HFF-Myc (cell line): ENCODE results near the gene ZNF580.

Source experiments
- DNase-seq: peaks from one replicate; pipeline ENCODE4 v3.0.0-alpha.2; 2011; ENCODE audit warnings: low read depth; ENCODE audit errors: extremely low read depth
- H3K4me3 ChIP-seq: replicated peaks from 2 replicates; pipeline ENCODE4 v1.5.1; 2011; ENCODE audit warnings: low read depth, mild to moderate bottlenecking, control low read depth, low read length
- TF ChIP-seq, protein P1 (sequence below): IDR thresholded peaks from 2 replicates; pipeline ENCODE4 v1.5.1; 2012; ENCODE audit warnings: mild to moderate bottlenecking, low read depth, low read length, control low read depth; ENCODE audit errors: missing control alignments

ZNF580 gene

DNA sequence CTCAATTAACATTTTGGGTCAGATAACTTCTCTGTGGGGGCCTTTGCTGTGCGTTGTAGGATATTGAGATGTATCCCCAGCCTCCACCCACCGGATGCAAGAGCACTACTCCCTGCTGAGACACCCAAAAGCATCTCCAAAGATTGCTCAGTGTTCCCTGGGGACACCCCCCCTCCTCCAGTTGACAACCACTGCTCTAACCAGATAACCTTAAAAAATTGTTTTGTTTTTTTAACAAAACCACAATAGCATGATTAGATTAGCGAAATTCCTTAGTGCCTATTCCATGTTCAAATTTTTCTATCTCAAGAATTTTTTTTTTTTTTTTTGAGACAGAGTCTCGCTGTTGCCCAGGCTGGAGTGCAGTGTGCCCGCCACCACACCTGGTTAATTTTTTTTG lies 31.6 kb downstream of the ZNF580 start:
- TF ChIP-seq, protein P1, sequence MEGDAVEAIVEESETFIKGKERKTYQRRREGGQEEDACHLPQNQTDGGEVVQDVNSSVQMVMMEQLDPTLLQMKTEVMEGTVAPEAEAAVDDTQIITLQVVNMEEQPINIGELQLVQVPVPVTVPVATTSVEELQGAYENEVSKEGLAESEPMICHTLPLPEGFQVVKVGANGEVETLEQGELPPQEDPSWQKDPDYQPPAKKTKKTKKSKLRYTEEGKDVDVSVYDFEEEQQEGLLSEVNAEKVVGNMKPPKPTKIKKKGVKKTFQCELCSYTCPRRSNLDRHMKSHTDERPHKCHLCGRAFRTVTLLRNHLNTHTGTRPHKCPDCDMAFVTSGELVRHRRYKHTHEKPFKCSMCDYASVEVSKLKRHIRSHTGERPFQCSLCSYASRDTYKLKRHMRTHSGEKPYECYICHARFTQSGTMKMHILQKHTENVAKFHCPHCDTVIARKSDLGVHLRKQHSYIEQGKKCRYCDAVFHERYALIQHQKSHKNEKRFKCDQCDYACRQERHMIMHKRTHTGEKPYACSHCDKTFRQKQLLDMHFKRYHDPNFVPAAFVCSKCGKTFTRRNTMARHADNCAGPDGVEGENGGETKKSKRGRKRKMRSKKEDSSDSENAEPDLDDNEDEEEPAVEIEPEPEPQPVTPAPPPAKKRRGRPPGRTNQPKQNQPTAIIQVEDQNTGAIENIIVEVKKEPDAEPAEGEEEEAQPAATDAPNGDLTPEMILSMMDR = no peak
- H3K4me3 ChIP-seq = no peak overlapping the region
- no peak for DNase-seq

DNA sequence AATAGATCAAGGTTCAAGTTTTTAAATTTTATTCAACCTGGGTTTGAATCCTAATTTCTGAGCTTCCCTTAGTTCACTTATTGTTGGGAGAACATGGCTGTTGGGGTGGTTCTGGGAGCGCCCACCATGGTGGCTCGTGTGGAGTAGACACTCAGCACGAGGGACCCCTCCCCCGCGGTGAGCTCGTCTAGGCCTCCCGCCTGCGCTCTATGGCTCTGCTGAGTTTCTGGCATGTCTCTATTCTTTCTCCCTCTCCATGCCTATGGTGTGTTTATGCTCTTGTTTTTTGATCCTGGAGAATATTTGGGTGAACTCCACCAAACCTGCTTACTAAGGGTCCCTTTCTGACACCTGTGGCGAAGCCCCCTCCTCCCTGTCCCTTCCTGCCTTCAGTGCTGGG lies 32.7 kb downstream of the ZNF580 start:
- no peak for DNase-seq
- H3K4me3 ChIP-seq = no peak overlapping the region
- TF ChIP-seq, protein P1 = no peak

DNA sequence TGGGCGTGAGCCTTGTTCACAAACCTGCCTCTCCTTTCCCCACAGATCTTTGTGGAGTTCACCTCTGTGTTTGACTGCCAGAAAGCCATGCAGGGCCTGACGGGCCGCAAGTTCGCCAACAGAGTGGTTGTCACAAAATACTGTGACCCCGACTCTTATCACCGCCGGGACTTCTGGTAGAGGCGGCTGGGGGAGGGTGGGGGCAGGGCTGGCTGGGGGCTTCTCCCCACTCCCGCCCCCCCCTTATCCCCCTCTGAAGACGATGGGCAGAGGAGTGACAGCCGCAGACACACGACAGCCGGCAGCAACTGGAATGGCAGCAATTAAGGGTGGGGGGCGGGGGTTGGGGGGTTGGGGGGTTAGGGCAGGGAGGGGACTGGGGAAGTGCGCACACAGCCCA lies 33.1 kb downstream of the ZNF580 start:
- no peak for DNase-seq
- H3K4me3 ChIP-seq = no peak overlapping the region
- TF ChIP-seq, protein P1 = no peak

DNA sequence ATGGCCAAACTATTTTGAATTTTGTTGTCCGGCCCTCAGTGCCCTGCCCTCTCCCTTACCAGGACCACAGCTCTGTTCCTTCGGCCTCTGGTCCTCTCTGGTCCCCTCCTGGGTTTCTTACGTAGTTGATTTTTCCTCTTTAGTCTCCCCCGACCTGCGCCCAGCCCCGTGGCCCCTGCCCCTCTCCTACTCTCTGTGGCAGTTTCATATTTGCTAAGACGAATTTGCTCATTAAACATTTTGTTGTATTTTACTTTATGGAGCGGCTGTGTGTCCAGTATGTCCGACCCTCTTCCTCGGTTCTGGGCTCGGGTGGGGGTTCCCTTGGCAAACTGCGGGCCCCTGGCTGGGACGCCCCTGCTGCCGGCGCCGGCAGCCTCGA lies 33.6 kb downstream of the ZNF580 start:
- TF ChIP-seq, protein P1 = no peak
- peak overlapping the region; percentile 77 for H3K4me3 ChIP-seq
- no peak for DNase-seq

DNA sequence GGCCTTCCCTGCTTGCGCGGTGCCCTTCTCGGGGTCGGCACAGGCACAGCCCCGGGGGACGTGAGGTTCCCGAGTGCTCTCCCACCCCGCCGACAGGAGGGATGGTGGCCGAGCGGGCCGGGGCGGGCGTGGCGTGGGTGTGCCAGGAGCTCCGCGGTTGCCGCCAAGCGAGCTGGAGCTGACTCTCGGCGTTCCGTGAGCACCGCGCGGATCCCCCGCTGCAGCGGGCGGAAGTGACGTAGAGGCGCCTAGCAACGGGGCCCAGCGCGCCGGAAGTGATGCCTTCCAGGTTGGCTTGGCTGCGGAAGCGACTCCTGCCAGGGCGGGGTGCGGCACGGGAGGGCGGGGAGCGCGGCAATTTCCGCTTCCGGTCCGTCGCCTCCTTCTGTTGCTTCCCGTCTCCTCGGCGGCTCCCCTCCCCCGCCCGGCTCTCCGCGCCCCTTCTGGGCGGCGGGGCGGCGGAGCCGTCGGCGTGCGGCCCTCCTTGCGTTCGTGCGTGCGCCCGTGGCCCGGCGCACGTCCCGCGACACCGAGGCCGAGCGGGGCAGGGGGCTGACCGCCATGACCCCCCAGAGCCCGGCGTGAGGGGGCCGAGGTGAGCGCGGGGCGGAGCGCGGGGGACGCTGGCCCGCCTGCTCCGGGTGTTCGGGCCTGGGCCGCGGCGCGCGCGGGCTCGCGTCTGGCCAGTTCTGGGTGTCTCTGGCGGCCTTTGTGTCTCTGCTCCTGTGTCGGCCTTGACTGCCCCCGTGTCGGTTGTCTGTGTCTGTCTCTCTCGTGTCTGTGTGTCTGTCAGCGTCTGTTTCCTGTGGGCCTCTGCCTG lies 34.2 kb downstream of the ZNF580 start, which contains the start of gene EPN1:
EPN1 (plus strand) TSS at position 386 of the 820 bp plus-strand sequence. CDS start 3,402 bp downstream, outside the sequence.
- TF ChIP-seq, protein P1 = no peak
- peak within 1 kb of the TSS; percentile 77 for H3K4me3 ChIP-seq
- DNase-seq = peak; percentile 86

DNA sequence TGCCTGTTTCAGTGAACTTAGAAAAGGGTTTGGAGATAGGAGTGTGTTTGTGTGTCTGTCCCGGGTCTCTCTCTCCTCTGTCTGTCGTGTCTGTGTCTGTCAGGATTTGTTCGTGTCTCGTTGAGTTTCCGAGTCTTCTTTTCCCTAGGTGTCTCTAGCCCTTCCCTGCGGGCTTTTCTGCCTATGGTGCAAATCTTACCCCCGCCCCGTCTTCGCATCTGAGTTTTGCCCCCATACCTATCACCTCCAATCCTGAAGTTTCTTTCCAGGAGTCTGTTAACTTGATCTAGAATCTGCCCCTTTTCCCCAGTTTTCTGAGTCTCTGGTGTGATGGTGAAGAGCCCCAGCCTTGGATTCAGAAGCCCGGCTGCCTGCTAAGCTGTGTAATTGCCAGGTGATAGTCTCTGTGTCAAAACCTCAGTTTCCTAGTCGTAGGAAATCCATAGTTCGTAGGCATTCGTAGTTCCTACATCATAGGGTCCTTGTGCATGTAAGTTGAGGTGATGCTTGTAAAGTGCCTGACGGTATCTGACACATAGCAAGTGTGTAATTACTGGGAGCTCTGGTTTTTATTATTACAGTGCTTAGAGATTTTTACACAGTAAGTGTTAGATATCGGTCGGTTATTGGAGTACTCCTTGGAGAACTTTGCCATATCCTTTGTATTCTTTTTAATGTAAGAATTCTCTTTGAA lies 35.0 kb downstream of the ZNF580 start:
- TF ChIP-seq, protein P1 = no peak
- peak overlapping the region; percentile 77 for H3K4me3 ChIP-seq
- DNase-seq = no peak
